ENCODE data around the gene ZBED2.

GRCh38 chr3:111591555-111591954 lies 3.6 kb downstream of the ZBED2 start:
- TF ChIP-seq CTCF (conservative IDR thresholded peaks at IDR 0.05 in 1 of 2, IDR thresholded peaks at IDR 0.05 in 1 of 2; ENCODE audit: low read depth in 1 of 2, low read length in 2 of 2) (no peak), EZH2 (IDR thresholded peaks at IDR 0.05; ENCODE audit: low read length, missing control alignments) (no peak)
